ENCODE data around the gene ZBTB7C. TPM values are rescaled to one million over a fixed set of nuclear protein-coding genes. Genes with fewer than 3 reads are reported as not detected.

Gene ZBTB7C
- total and polyA plus RNA-seq, 9 of the 15 experiments (the other 6 are each of a cell fraction or from before 2014, with no cell fraction given): not detected

DNA sequence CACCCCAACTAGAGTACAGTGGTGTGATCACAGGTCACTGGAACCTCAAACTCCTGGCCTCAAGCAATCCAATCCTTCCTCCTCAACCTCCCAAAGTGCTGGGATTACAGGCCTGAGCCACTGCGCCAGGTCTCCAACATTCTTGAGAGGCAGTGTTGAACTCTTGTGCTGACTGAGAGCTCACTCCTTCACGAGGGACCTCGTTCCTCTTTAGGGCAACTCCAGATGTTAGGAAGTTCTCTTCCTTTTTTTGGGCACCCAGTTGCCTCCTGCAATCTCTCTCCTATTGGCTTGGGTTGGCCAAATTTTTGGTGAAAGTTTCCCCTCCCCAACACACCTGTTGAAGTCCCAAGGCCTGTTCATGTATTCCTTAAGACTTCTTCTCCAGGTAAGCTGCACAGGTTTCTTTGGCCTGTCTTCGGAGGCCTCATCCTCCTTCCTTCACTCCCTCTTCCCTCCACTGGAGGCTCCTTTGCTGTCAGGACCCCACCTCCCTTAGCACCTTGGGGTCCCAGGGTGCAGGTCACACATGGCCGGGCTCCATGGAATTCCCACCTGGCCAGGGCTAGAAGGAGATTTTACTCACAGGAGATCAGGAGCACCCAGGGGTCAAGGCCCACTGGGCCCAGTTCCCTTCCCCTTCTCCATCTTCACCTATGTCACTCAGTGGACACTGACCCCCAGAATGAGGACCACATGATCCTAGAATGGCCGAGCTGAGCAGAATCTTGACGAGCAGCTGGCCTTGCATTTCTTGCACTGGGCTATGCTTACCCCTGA is 384.1 kb downstream of the ZBTB7C start:
- Histone ChIP-seq H4K20me1 (replicated peaks; ENCODE audit: control insufficient read depth, insufficient read depth, low read length) (no peaks in the 10 kb centered on the region), H3K9me1 (ENCODE audit: control insufficient read depth, insufficient read depth, low read length) (no peaks in the 10 kb centered on the region), H3K27ac (ENCODE audit: extremely low read depth, low read depth, low read length) (no peak overlapping the region), H3K4me2 (ENCODE audit: insufficient read depth, low read length) (no peak overlapping the region), H3K9ac (ENCODE audit: insufficient read depth in 1 of 2, low read depth in 2 of 2, low read length in 2 of 2) (no peak overlapping the region), H3K36me3 (ENCODE audit: control insufficient read depth, insufficient read depth, low read length) (no peaks in the 10 kb centered on the region), H3K79me2 (ENCODE audit: control insufficient read depth, insufficient read depth, low read length) (no peaks in the 10 kb centered on the region), H3K9me3 (replicated peaks; ENCODE audit: control insufficient read depth, insufficient read depth, low read depth, low read length) (no peaks in the 10 kb centered on the region), H3K4me3 (no peak overlapping the region), H3K27me3 (ENCODE audit: control insufficient read depth in 2 of 2, insufficient read depth in 2 of 2, low read length in 2 of 2) (peaks cover 0 to 44% of the 10 kb centered on the region in 2 experiments; a peak in 3 of 5 replicates), H3K4me1 (replicated peaks in 1 of 2; ENCODE audit: control insufficient read depth in 2 of 2, insufficient read depth in 2 of 2, low read length in 2 of 2) (peaks cover 0 to 6% of the 10 kb centered on the region in 2 experiments; a peak in 2 of 5 replicates), H2AFZ (ENCODE audit: low read depth, low read length) (no peak overlapping the region)
- WGBS (ENCODE audit: insufficient coverage, low coverage, missing lambda C conversion rate): 7% methylated on average over 5 of the region's 7 CpGs
- DNase-seq (ENCODE audit: extremely low read depth in 1 of 4, low spot score in 3 of 4) (no peak), ATAC-seq (no peak), FAIRE-seq (no peak)
- in situ Hi-C loops (cut with MboI) (loop anchor here (5.0 to 10.0 kb wide), 3 partner anchors 233 to 420 kb away; no protein-coding TSS in a partner anchor), intact Hi-C loops (cut with micrococcal nuclease) (loop anchor here (10.0 kb wide), 1 partner anchor 290 kb away; no protein-coding TSS in a partner anchor)
- ChIA-PET CTCF (ENCODE audit: low intra/inter-chr PET ratio) (no interaction called here), POLR2A (interaction anchor here (0.6 kb wide), 1 partner anchor 237 kb away, joined by 4 read pairs; no protein-coding TSS in a partner anchor)
- no TSS peak for BruUV-seq (replicated peaks)
- TF ChIP-seq TAF15 (IDR thresholded peaks at IDR 0.05; ENCODE audit: low read depth, low read length) (no peak), MTA2 (IDR thresholded peaks at IDR 0.05; ENCODE audit: low read depth) (no peak), CCNT2 (IDR thresholded peaks at IDR 0.05; ENCODE audit: borderline replicate concordance, extremely low read depth, insufficient read length, low read depth, low read length) (no peak), NELFE (IDR thresholded peaks at IDR 0.05; ENCODE audit: insufficient read depth, insufficient read length) (no peak), U2AF2 (optimal IDR thresholded peaks at IDR 0.05; ENCODE audit: low read depth, low read length) (no peak), ARHGAP35 (IDR thresholded peaks at IDR 0.05; ENCODE audit: partially characterized antibody) (no peak), ARNT (IDR thresholded peaks at IDR 0.05) (no peak), ZBTB8A (IDR thresholded peaks at IDR 0.05; ENCODE audit: partially characterized antibody) (no peak), CBFA2T3 (IDR thresholded peaks at IDR 0.05) (no peak)
- TF ChIP-seq, protein P1, sequence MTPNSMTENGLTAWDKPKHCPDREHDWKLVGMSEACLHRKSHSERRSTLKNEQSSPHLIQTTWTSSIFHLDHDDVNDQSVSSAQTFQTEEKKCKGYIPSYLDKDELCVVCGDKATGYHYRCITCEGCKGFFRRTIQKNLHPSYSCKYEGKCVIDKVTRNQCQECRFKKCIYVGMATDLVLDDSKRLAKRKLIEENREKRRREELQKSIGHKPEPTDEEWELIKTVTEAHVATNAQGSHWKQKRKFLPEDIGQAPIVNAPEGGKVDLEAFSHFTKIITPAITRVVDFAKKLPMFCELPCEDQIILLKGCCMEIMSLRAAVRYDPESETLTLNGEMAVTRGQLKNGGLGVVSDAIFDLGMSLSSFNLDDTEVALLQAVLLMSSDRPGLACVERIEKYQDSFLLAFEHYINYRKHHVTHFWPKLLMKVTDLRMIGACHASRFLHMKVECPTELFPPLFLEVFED (CRISPR knock-in tag; conservative IDR thresholded peaks at IDR 0.05): no peak
- TF ChIP-seq, protein P2, sequence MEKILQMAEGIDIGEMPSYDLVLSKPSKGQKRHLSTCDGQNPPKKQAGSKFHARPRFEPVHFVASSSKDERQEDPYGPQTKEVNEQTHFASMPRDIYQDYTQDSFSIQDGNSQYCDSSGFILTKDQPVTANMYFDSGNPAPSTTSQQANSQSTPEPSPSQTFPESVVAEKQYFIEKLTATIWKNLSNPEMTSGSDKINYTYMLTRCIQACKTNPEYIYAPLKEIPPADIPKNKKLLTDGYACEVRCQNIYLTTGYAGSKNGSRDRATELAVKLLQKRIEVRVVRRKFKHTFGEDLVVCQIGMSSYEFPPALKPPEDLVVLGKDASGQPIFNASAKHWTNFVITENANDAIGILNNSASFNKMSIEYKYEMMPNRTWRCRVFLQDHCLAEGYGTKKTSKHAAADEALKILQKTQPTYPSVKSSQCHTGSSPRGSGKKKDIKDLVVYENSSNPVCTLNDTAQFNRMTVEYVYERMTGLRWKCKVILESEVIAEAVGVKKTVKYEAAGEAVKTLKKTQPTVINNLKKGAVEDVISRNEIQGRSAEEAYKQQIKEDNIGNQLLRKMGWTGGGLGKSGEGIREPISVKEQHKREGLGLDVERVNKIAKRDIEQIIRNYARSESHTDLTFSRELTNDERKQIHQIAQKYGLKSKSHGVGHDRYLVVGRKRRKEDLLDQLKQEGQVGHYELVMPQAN (IDR thresholded peaks at IDR 0.05; ENCODE audit: borderline replicate concordance): no peak
- TF ChIP-seq, protein P3, sequence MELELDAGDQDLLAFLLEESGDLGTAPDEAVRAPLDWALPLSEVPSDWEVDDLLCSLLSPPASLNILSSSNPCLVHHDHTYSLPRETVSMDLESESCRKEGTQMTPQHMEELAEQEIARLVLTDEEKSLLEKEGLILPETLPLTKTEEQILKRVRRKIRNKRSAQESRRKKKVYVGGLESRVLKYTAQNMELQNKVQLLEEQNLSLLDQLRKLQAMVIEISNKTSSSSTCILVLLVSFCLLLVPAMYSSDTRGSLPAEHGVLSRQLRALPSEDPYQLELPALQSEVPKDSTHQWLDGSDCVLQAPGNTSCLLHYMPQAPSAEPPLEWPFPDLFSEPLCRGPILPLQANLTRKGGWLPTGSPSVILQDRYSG (tag; conservative IDR thresholded peaks at IDR 0.05; ENCODE audit: low read depth): no peak
- TF ChIP-seq, protein P4, sequence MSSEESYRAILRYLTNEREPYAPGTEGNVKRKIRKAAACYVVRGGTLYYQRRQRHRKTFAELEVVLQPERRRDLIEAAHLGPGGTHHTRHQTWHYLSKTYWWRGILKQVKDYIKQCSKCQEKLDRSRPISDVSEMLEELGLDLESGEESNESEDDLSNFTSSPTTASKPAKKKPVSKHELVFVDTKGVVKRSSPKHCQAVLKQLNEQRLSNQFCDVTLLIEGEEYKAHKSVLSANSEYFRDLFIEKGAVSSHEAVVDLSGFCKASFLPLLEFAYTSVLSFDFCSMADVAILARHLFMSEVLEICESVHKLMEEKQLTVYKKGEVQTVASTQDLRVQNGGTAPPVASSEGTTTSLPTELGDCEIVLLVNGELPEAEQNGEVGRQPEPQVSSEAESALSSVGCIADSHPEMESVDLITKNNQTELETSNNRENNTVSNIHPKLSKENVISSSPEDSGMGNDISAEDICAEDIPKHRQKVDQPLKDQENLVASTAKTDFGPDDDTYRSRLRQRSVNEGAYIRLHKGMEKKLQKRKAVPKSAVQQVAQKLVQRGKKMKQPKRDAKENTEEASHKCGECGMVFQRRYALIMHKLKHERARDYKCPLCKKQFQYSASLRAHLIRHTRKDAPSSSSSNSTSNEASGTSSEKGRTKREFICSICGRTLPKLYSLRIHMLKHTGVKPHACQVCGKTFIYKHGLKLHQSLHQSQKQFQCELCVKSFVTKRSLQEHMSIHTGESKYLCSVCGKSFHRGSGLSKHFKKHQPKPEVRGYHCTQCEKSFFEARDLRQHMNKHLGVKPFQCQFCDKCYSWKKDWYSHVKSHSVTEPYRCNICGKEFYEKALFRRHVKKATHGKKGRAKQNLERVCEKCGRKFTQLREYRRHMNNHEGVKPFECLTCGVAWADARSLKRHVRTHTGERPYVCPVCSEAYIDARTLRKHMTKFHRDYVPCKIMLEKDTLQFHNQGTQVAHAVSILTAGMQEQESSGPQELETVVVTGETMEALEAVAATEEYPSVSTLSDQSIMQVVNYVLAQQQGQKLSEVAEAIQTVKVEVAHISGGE (CRISPR knock-in tag; IDR thresholded peaks at IDR 0.05): no peak

Data from K562 (cell line).